IPS-NIHi7 (cell line): ENCODE data around the gene PLD2.
A peak's percentile ranks its signal among the peaks of the same experiment; 100 is the strongest.

Source experiments
- DNase-seq: peaks from one replicate; pipeline ENCODE4 v3.0.0; 2012; ENCODE audit warnings: mixed read lengths; ENCODE audit errors: extremely low spot score

Gene PLD2, protein sequence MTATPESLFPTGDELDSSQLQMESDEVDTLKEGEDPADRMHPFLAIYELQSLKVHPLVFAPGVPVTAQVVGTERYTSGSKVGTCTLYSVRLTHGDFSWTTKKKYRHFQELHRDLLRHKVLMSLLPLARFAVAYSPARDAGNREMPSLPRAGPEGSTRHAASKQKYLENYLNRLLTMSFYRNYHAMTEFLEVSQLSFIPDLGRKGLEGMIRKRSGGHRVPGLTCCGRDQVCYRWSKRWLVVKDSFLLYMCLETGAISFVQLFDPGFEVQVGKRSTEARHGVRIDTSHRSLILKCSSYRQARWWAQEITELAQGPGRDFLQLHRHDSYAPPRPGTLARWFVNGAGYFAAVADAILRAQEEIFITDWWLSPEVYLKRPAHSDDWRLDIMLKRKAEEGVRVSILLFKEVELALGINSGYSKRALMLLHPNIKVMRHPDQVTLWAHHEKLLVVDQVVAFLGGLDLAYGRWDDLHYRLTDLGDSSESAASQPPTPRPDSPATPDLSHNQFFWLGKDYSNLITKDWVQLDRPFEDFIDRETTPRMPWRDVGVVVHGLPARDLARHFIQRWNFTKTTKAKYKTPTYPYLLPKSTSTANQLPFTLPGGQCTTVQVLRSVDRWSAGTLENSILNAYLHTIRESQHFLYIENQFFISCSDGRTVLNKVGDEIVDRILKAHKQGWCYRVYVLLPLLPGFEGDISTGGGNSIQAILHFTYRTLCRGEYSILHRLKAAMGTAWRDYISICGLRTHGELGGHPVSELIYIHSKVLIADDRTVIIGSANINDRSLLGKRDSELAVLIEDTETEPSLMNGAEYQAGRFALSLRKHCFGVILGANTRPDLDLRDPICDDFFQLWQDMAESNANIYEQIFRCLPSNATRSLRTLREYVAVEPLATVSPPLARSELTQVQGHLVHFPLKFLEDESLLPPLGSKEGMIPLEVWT

DNA sequence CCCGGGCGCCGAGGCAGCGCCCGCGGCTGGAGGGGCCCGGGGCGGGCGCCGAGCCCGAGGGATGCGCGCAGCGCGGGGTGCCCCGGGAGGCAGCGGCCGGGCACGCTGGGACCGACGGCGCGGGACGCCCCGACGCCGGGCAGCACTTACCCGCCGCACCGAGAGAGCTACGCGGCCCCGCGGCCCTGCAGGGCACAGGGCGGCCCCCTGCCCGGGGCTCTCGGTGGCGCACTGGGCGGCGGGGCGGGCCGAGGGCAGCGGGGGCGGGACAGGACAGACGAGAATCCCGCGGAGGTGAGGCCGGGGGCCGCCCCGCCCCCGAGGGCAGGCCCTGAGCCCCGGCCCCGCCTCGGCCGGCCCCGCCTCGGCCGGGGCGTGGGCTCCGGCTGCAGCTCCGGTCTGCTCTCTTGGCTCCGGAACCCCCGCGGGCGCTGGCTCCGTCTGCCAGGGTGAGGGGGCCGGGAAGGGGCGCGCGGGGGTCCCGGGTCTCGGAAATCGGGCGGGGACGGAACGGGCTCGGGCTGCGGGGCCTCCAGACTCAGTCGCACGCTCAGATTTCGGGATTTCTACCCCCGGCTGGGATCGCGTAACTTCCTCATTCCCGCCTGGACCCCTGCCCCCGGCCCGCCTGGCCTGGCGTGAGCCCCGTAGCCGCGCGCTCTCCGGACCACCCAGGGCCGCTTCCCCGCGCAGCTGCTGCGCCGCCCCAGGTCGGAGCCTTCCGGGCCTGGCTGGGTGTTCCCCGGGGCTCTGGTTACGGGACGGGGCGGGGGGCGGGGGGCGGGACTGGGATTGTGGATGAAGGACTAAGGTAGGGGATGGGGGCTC, at the start of gene PLD2:
Gene PLD2, plus strand, starts transcription at position 376 of the 828 bp plus-strand sequence. CDS start 621 bp downstream, outside the sequence.
- DNase-seq, result peak; percentile 100

DNA sequence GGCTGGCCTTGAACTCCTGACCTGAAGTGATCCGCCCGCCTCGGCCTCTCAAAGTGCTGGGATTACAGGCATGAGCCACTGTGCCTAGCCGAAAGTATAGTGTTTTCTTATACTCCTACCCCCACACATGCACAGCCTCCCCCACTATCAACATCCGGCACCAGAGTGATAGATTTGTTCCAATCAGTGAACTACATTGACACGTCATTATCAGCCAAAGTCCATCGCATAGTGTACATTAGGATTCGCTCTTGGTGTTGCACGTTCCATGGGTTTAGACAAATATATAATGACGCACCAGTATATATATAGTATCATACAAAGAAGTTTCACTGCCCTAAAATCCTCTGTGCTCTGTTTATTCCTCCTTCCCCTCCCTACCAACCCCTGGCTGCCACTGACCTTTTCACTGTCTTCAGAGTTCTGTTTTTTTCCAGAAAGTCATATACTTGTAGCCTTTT, 47.1 kb upstream of the PLD2 start:
- no peak for DNase-seq

DNA sequence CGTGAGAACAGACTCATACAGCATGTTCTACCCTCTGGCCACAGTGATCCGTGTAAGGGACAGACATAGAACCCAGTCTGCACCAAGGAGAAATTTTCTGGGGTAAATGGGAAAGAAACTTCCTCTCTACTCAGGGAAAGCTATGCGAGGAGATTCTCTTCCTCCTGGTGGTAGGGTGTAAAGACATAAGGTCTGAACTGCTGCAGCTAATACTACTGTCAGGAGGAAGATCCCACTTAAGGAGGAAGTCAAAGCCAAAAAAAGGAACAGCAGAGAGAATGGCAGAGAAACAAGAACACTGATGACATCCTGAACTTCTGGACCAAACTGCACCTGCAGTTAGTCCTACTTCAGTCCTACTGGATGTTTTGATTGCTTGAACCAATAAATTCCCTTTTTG, 42.4 kb upstream of the PLD2 start:
- DNase-seq, result no peak

DNA sequence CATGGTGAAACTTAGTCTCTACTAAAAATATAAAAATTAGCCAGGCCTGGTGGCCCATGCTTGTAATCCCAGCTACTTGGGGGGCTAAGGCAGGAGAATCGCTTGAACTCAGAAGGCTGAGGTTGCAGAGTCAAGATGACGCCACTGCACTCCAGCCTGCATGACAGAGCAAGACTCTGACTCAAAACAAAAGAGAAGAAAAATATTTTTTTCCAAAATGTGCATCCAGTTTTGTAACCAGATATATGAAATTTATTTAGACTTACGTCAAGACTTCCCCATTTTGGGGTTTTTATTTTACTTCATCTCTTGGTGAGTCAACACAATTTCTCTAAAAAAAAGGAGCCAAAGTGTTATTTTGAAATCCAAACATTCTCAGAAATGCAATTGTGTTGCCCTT, 40.8 kb upstream of the PLD2 start:
- DNase-seq, result no peak

DNA sequence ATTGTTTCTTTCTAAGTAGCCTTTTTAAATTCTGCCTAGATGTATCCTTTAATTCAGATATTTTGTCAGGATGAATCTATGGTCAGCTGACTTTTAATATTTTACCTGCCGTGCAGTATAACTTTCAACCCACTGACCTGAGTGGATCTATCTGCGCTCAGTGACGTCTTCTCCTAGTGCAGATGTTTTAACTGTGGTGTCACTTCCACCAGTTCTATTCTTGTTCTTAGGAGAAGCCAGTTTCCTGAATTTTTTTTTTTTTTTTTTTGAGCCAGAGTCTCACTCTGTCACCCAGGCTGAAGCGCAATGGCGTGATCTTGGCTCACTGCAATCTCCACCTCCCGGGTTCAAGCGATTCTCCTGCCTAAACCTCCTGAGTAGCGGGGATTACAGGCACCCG, 40.2 kb upstream of the PLD2 start:
- no peak for DNase-seq

DNA sequence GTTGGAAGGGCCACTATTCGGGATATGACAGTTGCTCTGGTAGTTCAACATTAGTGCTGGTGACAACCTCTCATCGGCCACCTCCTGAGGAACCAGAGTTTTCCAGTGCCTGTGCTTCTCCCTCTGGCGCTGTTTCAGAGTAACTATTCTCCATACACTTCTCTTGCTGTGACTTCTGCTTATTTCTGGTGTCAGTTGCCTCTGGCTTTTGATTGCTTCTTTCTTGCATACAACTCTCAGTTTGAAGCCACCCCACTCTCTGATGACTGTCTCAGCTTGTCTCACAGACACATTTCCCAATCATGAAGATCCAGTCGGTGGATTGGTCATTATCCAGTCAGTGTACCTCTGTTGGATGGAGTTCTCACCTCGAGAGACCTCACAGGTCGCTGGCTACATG, 38.7 kb upstream of the PLD2 start:
- no peak for DNase-seq

DNA sequence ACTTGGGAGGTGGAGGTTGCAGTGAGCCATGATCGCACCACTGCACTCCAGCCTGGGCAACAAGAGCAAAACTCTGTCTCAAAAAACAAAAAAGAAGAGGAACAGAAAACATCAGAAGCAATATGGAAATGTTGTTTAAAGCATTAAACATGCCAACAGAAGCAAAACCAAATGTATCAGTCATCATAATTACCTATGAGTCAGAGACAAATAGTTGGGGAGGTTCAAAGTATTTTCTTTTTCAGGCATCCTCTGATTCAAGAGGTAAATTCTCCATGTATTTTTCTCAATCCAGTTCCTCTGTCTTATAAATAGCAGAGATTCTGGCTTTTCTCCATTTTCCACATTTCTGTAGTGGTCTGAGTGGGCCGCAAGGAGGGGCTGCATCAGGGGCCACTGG, 37.3 kb upstream of the PLD2 start:
- DNase-seq, result no peak

DNA sequence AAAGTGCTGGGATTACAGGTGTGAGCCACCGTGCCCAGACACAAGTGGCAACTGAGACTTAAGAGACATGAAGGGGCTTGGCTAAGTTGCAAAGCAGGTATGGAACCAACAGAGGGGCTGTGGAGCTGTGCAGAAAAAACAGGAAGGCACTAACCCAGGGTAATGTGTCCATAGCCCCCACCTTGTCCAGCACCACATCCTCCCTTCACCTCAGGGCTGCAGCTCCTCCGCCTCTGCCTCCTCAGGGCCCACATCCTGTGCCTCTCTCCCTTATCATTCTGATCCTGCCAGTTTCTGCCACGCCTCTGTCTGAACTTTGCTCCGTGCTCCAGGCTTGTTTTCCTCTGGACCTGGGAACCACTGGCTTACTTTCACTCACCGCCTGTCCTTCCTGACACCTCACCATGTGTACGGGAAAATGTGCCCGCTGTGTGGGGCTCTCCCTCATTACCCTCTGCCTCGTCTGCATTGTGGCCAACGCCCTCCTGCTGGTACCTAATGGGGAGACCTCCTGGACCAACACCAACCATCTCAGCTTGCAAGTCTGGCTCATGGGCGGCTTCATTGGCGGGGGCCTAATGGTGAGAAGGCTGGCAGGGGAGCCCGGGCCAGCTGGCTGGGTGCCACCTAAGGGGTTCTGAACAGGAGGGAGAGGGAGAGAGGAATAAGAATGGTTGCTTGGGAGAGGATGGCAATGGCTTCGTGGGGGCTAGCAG, 35.3 kb upstream of the PLD2 start, which contains the start of gene TM4SF5:
Gene TM4SF5, plus strand, starts transcription at position 368 of the 716 bp plus-strand sequence. Its CDS starts 37 bp downstream, at position 405.
- DNase-seq, result no peak

DNA sequence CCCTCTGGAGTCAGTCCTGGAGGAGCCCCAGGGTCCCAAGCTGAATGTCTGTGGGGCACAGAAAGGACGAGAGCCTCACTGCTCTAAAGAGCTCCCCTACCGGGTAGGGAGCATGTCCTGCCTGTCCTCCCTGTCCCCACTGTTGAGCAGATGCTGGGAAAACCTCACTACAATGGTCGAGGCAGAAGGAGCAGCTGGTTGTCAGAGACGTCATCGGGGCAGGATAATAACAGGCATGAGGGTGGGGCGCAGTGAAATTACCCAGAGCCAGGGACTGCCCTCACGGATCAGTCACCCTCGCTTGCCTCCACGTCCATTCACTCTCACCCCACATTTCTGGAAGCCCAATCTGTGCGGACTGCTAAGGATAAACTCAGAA, 34.7 kb upstream of the PLD2 start:
- no peak for DNase-seq

DNA sequence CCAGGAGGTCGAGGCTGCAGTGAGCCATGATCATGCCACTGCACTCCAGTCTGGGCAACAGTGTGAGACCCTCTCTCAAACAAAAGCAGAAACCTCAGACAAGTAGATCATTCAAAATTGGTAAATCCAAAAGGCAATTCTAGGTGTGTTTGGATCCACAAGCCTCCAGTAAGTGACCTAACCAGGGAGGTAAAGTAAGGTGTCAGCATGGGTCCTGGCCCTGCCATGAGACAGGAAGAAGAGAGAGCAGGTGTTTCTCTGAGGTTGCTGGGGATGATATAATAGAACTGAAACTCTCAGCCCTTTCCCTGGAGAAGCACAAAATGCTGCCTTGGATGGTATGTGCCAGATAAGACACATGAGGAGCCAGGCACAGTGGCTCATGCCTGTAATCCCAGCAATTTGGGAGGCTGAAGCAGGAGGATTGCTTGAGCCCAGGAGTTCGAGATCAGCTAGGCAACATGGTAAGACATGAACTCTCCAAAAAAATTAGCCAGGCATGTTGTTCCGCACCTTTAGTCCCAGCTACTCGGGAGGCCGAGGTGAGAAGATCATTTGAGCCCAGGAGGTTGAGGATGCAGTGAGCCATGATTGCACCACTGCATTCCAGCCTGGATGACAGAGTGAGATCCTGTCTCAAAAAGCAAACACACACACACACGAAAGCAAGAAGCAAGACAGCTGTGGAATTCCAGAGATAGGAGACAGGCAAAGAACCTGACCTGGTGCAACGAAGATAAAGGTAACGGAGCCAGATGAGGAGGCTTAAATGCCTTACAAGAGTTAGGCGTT, 28.8 kb upstream of the PLD2 start:
- DNase-seq, result no peak

DNA sequence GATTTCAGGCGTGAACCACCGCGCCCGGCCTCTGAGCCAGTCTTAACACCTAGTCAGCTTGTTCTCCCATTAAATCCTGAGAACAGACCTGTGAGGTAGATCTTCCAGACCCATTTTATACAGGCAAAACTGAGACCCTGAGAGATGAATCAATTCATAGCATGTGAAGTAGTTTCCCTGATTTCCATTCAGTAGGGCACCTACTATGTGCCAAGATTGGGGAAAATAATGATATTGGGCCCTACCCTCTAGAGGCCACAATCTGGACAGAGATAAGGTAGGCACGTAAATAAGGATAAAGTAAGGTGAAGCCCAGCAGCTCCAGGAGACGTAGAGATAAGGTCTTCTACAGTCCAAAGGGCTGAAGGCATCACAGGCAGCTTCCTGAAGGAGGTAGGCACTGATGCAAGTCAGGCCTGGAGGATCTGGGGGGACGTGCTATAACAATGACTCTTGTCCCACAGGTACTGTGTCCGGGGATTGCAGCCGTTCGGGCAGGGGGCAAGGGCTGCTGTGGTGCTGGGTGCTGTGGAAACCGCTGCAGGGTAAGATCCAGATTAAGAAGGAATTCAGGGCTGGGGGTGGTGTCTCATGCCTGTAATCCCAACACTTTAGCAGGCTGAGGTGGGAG, 26.5 kb upstream of the PLD2 start:
- DNase-seq, result no peak

DNA sequence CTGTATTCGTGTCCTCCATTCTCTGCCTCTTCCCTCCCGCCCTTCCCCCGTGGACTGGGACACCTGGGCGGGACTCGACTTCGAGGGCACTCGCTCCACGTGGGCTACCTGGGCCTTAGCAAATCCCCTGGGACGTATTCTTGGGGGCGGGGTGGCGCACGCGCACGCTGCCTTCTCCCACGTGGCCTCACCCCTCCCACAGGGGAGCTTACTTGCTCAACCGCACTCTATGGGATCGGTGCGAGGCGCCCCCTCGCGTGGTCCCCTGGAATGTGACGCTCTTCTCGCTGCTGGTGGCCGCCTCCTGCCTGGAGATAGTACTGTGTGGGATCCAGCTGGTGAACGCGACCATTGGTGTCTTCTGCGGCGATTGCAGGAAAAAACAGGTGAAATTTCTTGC, 24.3 kb upstream of the PLD2 start:
- no peak for DNase-seq

DNA sequence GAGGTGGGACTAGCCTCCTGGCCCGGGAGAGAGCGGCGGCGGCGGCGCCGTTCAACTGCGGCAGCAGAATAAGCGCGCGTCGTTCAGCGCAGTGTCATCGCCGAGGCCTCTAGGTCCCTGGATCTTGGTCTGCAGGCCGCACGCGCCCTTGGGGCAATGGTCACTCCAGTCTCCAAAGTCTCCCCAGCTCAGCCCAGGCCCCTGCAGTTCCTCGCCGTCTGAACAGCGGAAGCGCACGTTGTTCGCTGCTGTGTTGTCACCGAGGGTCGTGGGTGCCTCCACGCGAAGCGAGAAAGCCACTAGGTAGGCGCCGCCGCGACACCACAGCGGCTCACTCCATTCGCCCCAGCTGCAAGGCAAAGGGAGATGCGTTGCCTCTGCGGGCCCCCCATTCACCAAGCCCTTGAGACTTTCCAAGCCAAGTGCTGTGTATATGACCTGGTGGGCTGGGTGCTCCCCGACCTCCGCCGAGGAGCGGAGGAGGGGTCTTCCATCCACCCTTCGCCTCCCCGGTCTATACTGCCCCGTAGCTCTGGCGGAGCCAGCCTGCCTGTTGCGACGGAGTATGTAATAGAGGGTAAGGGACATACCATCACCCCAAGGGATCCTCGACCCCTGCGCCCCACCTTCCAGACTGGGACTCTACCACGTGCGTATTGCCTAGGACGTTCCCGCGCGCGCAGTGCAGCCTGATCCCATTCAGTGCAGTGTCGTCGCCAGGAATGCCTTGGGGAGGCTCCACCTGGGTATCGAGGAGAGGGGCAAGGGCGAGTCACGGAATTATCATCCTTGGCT, 21.4 kb upstream of the PLD2 start:
- DNase-seq, result no peak

DNA sequence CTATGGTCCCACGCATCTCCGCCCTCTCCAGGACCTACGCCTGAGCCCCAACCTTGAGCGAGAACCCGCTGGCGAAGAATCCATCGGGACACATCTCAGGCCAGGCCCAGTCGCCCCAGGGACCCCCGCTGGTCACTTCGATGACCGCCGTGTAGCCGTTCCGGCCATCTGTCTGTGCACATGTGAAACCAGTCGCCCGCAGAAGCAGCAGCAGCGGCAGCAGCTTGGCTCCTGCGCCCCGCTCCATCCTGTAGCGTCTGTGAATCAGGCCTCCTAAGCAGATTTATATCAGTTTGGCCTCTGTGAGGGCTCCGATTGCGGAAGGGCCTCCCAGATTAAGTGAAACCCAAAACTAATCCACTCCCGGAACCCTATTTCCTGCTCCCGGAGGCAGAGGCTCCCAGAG, 20.8 kb upstream of the PLD2 start, which contains the start of gene VMO1:
Gene VMO1, minus strand, starts transcription at position 259 of the 406 bp plus-strand sequence. Its CDS starts 12 bp downstream, at position 247.
- DNase-seq, result no peak

DNA sequence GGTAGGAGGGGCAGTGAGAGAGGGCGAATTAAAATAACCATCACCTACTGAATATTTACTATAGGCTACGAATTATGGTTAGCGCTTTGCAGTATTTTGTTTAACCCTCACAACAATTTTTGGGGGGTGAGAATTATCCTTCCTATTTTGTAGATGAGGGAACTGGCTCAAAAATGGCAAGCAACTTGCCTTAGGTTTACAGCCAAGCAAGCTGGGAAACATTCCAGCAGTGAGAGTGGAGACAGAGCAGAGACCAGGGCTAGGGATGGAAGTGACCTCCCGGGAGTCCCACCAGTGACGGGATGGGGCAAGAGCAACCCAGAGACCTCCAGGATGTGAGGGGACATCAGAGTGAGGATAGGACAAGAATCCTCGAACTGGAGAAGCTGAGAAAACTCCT, 20.4 kb upstream of the PLD2 start:
- DNase-seq, result no peak

DNA sequence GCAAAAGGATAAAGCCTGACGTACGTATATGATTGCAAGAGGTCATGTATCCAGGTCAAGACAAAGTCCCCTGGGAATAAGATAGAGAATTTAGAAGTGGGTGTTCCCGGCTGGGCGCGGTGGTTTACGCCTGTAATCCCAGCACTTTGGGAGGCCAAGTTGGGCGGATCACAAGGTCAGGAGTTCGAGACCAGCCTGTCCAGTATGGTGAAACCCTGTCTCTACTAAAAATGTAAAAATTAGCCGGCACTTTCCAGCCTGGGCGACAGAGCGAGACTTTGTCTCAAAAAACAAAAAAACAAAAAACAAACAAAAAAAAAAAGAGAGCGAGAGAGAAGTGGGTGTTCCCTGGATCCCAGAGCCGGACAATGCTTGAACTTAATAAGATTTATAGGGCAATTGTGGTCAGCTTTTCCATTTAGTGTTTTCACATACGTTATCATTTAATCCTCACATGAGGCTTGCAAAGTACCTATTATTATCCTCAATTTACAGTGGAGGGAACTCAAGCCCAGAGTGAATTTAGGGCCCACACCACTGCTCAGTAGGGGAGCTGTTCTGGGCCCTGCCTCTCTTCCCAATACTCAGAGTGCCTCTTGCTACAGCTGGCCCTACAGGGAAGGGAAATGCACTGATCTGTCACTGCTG, 18.7 kb upstream of the PLD2 start:
- DNase-seq, result no peak

DNA sequence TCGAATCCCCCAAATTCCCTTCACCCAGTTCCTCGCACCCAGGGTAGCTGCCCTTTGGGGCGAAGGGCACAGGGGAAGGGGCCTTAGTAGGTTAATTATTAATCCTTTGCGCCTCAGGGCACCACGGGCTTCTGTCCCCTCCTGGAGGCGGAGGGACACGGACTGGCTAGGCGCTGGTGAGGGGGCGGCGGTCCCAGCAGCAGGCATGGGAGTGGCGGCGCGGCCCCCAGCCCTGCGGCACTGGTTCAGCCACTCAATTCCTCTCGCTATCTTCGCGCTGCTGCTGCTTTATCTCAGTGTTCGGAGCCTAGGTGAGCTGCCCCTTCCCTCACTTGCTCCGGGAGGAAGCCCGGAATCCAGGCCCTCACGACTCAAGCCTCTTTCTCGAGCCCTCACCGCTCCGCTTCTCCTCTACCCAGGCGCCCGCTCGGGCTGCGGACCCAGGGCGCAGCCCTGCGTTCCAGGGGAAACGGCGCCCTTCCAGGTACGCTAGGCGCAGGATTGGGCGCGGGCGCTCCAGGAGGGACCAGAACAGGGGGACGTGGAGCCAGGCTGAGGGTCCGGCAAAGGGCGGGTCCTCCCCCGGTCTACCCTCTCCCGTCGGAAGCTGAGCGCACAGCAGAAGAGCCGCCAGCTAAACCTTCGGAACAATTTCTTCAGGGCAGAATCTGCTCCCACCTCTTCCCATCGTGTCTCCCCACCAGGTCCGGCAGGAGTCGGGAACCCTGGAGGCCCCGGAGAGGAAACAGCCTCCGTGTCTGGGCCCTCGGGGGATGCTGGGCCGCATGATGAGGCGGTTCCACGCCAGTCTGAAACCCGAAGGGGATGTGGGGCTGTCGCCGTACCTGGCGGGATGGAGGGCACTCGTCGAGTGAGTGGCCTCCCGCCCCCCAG, 17.9 kb upstream of the PLD2 start, which contains the start of gene GLTPD2:
Gene GLTPD2, plus strand, starts transcription at position 158 of the 894 bp plus-strand sequence. Its CDS starts 48 bp downstream, at position 206.
- DNase-seq, result peak; percentile 54
